ENCODE results near the gene OR13J1.
A peak's percentile ranks its signal among the peaks of the same experiment; 100 is the strongest.
"Not testable (repeated sequence)": the region's sequence is repeated elsewhere in the genome, so short reads cannot be mapped to it uniquely, and the experiment has no call there.

OR13J1 gene, protein sequence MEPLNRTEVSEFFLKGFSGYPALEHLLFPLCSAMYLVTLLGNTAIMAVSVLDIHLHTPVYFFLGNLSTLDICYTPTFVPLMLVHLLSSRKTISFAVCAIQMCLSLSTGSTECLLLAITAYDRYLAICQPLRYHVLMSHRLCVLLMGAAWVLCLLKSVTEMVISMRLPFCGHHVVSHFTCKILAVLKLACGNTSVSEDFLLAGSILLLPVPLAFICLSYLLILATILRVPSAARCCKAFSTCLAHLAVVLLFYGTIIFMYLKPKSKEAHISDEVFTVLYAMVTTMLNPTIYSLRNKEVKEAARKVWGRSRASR

DNA sequence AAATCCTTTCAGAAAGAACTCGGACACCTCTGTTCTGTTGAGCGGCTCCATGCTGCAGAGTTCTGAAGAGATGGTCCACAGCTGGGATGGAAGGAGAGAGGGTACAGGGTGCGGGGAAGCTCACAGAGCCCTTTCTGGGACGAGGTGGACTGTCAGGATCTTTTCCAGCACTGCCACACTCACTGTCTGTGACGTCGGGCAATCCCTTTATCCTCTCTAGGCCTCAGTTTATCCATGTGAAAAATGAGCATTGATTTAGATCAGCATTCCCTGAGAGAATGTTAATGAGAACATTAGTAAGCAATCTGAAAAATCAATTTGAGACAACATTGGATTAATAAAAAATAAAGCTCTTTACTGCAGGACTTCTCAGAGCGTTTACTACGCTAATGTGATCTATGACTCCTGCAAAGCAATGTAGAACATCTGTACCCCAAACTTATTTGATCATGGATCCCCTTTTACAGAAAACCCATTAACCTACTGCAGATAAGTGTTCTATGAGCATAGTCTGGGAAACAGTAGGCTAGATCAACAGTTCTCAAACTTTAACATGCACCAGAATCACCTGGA lies at the start of gene OR13J1:
Gene OR13J1, minus strand, starts transcription at position 51 of the 573 bp plus-strand sequence. Its CDS starts 0 bp downstream, at position 51.
- no peak for DNase-seq

DNA sequence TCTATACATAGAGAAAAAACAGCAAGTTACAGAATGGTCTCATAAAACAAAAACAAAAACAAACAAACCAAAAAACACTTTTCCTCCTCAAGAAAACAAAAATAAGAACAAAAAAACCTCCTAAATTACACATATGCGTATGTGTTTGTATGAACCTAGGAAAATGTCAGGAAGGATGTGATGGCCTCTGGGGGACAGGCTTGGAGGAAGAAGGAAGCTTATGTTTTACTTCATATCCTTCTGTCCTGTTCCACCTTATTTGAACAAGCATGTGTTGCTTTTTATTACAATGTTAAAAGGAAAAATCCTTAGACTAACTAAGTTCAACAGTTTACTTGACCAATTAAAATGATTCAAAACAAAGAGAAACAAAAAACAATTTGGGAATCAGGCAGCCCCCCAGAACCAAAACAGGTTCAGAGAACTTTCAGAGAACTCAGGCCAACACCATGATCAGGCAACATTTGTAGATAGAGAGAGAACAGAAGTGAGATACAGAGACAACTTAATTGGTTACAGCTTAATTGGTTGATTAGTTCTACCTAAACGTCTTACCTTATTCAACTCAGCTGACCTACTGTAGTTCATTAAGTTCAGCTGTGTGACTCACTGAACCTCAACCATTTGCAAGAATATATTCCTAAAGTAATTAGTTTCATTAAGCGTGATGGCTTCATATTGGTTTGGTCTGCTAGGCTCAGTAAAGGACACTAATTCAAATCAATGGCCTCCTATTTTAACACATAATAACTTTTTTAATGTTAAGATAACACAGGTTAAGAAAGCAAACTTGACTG lies 49.2 kb upstream of the OR13J1 start:
- DNase-seq: no peak

DNA sequence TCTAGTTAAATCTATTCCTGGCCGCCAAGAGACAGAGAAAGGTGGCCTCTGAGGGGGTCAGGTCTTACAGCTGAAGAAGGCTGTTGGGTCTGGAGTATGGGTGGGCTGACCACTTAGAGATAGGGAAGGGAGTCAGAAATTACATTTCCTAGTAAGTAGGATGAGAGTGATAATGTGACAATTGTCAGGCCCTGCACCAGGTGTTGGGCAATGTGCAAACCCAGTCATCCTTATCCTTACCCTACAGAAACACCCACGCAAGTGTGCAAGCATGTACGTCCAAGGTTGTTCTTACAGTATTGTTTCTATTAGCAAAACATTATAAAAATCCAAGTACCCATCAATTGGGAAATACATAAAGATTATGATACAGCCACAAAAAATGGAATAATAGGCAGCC lies 48.6 kb upstream of the OR13J1 start:
- no peak for DNase-seq

DNA sequence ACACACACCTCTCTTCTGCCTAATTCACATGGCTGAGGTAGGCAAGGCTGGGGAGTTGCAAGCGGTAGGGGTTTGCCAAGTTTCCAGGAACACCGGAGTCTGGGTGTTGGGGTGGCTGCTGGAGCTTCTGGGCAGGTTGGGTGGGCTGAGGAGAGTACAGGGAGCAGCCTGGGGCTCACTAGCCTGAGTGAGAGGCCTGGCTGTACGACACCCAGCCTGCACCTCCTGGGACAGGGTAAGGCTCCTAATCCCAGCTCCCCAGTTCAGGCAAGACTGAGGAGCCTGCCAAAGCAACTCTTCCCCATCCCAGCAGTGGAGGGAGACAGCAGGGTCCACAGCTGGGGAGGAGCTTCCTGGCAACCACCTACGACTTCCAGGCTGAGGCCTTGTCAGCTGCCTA lies 47.1 kb upstream of the OR13J1 start:
- DNase-seq: no peak

DNA sequence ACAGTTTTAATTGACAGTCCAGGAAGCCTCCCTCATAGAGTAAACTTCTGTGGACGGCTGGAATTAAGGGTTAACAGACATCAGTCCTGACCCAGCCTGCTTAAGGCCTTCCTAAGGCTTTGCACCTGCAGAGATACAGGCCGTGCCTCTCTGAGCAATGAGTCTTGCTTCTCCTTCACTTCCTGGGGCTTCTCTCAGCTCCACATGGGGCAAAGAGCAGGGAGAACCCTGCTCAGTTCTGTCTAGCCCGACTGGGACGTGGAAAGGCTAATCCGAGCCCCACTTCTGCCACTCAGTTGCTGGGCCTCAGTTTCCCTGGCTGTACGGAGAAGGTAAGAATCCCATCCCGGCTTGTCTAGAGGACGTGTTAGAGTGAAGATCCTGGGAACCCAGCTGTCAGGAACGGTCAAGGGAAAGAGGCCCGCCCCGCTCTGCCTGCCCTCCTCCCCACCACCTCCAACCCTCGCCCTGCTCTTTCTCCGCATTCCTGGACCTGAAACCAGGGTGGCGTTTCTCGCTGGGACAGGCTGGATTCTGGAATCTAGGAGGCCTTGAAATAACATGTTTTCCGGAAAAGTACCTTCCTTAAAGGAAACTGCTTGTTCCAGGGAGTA lies 45.6 kb upstream of the OR13J1 start:
- DNase-seq: no peak

DNA sequence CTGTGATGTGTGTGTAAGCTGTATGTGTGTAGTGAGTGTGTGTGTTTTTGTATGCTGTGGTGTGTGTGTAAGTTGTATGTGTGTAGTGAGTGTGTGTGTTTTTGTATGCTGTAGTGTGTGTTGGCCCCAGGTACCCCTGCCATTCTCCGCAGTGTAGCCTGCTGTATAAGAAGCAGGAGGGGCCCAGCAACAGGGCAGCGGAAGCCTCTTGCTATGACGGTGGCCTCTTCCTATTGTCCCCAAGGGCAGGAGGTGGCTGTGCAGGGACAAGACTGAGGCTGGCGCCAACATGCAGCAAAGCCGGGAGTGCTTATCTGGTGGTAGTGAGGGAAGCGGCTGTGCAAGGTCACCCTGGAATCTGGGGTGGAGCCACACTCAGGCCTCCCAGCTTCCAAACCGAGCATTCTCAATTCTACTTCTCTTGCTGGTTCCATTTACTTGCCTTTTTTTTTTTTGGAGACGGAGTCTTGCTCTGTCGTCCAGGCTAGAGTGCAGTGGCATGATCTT lies 44.2 kb upstream of the OR13J1 start:
- no peak for DNase-seq

DNA sequence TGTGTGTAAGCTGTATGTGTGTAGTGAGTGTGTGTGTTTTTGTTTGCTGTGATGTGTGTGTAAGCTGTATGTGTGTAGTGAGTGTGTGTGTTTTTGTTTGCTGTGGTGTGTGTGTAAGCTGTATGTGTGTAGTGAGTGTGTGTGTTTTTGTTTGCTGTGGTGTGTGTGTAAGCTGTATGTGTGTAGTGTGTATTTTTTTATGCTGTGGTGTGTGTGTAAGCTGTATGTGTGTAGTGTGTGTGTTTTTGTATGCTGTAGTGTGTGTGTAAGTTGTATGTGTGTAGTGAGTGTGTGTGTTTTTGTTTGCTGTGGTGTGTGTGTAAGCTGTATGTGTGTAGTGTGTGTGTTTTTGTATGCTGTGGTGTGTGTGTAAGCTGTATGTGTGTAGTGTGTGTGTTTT lies 43.2 kb upstream of the OR13J1 start:
- not testable (repeated sequence) for DNase-seq

DNA sequence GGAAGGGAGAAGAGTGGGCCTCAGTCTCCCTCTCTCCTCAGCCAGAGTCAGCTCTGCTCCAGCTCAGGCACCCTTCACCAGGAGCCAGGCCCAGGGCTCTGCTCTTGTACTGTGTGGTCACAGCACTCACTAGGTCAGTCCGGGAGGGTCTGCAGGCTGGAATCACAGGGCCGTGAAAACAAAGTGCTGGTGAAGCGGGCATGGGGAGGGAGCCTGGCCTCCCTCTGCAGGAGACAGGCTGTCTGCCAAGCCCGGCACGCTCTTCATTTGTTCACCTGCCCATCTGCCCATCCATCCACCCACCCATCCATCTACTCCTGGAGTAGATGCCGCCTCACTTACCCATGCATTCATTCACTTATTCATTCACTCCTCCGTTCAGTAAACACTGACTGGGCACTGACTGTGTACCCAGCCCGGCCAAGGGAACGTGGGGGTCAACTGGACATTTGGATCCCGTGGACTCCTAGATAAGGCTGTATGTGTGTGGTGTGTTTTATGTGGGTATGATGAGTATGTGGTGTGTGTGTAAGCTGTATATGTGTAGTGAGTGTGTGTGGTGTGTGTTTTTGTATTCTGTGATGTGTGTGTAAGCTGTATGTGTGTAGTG lies 42.7 kb upstream of the OR13J1 start:
- DNase-seq: no peak

DNA sequence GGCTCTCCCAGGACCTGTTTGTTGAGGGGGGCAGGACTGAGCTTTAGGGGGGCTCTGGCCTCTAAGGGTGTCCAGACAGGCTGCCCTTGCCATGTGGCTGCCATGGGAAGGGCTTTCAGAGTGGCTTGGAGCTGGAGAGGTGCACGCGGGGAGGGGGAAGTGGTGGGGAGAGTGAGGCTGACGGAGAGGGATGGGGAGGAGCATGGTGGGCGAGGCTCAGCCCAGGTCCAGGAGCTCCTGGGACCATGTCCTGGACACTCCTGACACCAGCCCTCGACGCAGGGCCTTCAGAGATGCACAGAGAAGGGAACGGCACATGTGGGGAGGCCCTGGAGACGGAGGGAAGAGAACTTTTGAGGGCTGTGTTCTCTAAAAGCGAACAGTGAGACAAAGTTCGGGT lies 41.5 kb upstream of the OR13J1 start:
- DNase-seq: no peak

DNA sequence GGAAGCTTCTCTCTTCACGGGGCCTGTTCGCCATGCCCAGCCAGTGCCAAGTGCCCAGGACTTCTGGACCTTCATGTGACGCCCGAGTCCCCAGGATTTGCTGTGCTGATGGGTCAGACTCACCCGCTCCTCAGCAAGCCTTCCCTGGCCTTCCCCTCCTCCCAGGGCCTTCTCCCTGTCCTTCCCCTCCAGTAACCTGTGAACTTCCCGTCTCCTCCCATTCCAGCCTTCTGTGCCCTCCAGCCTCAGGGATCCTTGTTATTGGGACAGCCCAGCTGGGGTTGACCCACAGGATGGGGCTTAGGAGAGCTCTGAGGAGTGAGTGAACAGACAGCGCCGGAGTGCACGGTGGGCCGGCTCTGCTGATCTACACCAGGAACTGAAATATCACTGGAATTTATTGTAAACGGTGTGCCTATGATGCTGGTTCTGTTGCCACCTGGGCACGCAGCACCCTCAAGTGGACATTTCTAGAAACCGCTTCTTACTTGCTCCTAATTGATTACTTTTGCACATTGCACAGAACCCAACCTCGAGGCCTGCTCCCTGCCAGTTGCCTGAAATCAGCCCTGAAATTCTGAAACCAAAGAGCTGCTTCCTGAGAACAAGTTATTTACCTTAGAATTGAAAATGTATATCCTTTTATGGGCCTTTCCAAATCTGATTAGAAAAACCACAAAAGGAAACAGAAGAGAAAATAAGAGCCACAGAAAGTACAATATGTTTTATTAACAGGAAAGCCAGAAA lies 40.6 kb upstream of the OR13J1 start:
- DNase-seq: peak; percentile 41

DNA sequence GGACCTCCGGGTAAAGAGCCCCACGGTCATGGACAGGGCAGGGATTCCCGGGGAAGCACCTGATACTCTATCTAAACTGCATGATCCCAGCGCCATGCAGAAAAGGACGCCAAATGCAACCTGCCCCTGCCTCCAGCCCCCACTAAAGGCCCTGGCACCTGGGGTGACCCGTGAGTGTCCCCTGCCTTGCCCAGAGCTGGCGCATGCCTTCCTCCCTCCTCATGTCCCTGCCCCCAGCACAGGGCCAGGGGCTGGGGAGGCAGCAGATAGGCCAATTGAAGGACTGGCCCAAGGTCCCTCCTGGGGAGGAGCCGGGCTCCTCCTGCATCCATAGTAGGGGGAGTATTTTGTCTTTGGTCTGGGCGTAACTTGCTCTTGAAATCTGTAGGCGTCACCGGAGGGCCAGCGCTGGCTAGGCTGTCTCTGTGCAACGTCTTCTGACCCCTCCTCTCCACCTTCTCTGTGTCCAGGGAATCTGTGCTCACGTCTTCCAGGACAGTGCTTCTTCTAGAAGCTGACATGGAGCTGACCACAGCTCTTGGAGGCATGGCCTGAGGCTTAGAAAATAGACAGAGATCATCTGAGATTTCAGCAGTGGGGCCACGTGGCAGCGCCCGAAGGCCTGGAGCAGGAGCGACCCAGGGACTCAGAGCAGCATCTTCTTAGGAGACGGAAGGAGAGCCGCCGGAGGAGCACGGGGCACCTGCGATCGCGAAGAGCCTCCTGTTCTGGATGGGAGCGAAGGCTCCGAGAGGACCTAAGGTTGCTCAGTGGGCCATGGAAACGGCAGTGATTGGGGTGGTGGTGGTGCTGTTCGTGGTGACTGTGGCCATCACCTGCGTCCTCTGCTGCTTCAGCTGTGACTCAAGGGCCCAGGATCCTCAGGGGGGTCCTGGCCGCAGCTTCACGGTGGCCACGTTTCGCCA lies 39.7 kb upstream of the OR13J1 start:
- no peak for DNase-seq

DNA sequence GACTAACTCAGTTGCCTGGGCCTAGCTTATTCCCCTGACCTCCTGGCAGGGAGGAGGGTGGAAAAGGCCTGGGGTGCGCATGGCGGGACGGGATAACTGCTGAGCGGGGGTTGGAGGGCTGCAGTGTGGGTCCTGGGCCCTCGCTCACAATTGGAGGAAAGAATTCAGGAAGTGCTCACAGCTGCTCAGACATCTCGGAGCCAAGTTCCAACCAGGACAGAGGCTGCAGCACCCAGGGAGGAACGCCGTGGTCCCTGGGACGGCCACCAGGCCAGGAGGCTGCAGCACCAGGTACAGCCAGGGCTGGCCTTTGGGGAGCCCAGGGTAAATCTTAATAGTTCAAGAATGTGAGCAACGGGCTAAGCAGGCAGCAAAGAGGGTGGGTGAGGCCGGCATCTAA lies 39.1 kb upstream of the OR13J1 start, which contains the start of gene SPAAR:
Gene SPAAR, plus strand, starts transcription at position 217 of the 400 bp plus-strand sequence. CDS start 974 bp downstream, outside the sequence.
- no peak for DNase-seq

DNA sequence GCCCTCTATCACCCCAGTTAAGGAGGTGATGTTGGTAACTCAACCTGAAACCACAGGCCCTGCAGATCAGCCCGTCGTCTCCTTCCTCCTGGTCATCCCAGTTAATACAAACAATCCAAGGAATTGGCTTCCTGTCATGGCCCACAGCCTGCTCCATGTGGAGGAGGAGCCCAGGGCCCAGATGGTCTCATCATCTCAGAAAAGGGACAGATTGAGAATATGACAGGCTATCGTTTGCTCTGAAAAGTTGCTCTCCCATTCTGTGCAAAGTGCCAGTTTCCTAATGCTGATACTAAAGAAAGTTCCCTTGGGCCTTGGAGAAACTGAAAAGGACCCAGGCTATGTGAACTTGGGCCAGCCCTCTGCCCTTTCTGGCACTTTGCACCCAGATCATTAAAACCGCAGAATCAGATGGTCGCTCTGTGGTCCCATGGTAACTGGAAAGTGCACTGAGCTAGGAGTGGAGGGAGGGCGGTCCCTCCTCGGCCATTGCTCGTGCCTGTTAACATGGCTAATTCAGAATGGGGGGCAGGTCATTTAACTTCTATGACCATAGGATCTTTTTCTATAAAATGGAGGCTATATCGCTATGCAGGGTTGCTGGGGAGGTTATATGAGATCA lies 38.4 kb upstream of the OR13J1 start:
- DNase-seq: no peak

DNA sequence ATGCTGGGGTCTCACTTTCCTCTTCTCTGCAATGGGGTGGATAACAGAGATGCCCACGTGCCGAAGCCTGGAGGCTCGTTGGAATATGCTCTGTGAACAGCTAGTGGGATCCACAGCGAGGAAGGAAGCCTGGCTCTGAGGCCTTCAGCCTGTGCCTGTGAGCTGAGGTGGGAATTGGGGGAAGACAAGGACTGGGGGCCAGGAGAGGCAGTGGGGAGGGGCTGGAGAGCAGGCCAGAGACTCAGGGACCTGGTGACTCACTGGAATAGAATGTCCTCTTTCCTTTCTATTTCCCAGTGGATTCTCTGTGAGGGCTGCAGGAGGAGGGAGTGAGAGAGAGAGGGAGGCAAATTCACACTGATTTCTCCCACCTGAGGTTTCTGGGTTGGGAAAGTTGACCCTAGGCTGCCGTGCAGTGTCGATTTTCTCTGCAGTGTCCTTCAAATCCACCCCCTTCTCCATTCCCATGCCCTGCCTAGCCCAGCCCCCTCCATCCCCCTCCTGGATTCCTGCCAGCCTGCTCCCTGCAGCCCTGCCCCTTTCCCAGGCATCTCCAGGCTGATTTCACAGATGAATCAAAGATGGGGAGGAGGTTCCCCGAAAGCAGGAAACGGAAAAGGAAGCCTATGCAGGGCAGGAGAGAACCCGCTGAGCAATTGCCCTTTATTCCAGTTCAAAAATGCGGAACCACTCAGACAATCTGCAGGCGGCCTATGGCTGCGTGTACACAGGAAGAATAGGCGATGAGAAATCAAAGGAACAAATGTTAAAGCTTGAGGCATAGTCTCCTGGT lies 37.7 kb upstream of the OR13J1 start:
- DNase-seq: no peak

DNA sequence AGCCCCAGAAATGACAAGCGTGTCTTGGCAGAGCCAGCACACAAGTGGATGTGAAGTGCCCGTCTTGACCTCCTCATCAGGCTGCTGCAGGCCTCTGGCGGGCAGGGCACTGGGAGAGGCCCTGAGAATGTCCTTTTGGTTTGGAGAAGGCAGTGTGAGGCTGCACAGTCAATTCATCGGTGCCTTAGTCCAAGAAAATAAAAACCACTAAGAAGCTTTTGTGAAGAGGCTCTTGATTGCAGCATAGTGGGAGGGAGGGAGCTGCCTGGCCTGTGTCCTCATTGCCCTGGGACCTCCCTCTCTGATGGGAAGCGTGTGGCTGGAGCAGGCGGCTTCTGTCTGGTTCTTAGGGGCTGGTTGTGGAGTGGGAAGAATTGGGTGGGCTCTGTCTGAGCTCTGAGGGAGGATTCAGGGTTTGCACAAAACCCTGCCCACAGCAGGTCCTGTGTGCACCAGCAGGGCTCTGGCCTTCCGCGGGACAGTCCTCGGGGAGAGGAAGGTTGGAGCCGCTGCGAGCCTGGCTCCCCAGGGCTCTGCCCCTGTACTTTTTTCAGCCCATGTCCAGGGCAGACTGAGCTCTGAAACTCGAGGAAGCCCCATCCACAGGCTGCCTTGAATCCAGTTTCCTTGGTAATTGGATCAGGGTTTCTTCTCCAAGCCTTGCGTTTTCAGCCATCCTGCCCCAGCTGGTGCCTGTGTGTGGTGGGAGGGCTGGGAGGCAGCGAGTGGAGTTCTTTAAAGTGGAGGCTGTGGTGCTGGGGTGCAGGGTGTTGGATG lies 36.9 kb upstream of the OR13J1 start:
- no peak for DNase-seq

DNA sequence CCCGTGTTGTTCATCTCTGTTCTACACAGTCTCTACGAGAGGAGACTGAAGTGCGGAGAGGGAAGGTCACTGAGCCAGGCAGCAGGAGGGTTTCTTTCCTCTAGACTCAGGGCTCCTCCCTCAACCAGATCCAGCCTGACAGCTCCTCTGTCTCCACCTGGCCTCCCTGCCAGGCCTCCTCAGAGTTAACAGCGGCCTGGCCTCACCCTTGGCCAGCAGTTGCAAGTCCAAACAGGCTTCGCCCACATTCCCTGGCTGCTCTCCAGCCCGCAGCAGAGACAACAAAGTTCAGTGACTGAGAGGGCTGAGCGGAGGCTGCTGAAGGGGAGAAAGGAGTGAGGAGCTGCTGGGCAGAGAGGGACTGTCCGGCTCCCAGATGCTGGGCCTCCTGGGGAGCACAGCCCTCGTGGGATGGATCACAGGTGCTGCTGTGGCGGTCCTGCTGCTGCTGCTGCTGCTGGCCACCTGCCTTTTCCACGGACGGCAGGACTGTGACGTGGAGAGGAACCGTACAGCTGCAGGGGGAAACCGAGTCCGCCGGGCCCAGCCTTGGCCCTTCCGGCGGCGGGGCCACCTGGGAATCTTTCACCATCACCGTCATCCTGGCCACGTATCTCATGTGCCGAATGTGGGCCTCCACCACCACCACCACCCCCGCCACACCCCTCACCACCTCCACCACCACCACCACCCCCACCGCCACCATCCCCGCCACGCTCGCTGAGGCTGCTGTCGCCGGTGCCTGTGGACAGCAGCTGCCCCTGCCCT lies 35.9 kb upstream of the OR13J1 start, which contains the start of gene HRCT1:
Gene HRCT1, plus strand, starts transcription at position 291 of the 768 bp plus-strand sequence. Its CDS starts 86 bp downstream, at position 377.
- no peak for DNase-seq

DNA sequence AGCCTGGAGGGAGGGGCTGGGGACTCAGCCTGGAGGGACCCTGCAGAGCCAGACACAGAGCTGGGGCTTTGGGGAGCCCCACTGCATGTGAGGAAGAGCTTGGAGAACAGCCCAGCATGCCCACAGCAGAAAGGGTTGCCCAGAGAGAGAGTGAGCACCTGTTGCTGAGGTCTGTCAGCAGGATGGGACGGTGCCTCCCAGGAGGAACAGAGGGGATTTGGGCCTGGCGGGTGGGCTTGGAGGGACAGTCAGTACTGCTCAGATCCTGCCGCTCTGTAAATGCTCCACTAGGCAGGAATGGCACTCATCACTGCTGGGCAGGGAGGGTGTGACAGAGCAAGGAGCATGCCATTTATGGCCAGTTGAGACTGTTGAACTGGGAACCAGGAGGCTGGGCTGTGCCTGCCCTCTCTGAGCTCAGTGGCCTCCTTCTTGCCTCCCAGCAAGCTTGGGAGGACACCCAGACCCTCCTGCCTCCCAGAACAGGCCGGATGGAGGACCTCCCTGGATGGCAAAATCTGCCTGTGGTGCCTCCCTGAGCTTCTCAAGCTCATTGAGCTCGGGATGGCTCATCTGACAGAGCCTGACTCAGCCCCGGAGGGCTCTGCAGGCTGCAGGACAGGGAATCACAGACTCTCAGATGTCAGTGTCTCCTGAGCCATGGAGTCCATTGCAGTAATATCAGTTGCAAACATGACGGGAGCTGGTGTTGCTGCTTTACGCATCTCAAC lies 35.0 kb upstream of the OR13J1 start:
- no peak for DNase-seq
